HG03439 (cell line): ENCODE results near the gene CFAP45.

Source experiments
- ATAC-seq: cut with Tn5 transposase; IDR thresholded peaks from one replicate; pipeline ENCODE4 v1.9.1; 2021; ENCODE audit warnings: mild to moderate bottlenecking, moderate library complexity; ENCODE audit not compliant: unreplicated experiment

Gene CFAP45

GRCh38 chr1:159829822-159830465 lies 70.0 kb downstream of the CFAP45 start:
- no peak for ATAC-seq

- peak; percentile 73 for ATAC-seq
Measured at GRCh38 chr1:159829273-159829634, 70.7 kb downstream of the CFAP45 start.

GRCh38 chr1:159828581-159829272 lies 71.2 kb downstream of the CFAP45 start:
- ATAC-seq, result no peak

- no peak for ATAC-seq
Measured at GRCh38 chr1:159828176-159828575, 71.8 kb downstream of the CFAP45 start.

DNA sequence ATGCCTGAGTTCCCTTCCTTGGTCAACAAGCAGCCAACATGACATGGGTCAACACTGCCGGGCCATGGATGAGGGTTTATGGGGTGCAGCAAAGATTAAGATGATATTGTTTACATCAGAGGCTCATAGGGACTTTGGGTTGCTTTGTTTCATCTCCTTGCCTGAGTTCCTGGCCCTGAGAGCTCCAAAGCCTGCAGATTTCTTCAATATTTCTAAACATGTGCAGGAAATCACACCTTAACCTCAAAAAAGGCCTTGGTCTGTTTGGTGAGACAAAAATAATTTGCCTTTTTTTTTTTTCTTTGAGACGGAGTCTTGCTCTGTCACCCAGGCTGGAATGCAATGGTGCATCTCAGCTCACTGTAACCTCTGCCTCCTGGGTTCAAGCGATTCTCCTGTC lies 72.4 kb downstream of the CFAP45 start:
- ATAC-seq, result no peak

GRCh38 chr1:159827102-159827490 lies 72.9 kb downstream of the CFAP45 start:
- no peak for ATAC-seq

GRCh38 chr1:159826441-159827101 lies 73.4 kb downstream of the CFAP45 start, which contains the start of gene SLAMF8:
TSS of gene SLAMF8 (plus strand) at chr1:159826873. CDS start at chr1:159826899, 26 bp downstream.
- ATAC-seq, result no peak

GRCh38 chr1:159825564-159825963 lies 74.4 kb downstream of the CFAP45 start:
- ATAC-seq, result no peak

DNA sequence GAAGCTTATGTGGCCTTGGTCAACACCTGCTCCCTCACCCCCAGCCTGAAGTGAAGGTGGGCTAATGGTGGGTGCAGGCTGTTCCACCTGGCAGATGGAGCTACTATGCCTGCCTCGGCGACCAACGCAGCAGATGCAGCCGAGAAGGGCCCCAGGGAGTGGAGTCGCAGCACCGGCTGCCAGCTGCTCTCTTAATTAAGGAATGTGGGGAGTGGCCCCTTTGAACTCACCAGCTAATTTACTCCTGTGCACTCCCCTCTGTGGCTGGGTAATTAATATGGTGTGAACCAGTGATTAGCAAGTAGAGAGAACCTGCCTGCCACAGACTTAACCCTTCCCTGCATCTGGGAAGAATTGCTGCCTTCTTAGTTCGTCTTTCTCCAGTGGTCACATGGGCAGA lies 76.6 kb downstream of the CFAP45 start:
- ATAC-seq, result no peak
